GM23248 (cell line): ENCODE measurements around the gene NDEL1. TPM values are rescaled to one million over a fixed set of nuclear protein-coding genes. Genes with fewer than 3 reads are reported as not detected.

Source experiments
- DNase-seq: peaks from one replicate; pipeline ENCODE4 v3.0.0-alpha.2; 2015
- H2AFZ ChIP-seq: fragments of 200-600 bp; sonication (generic); 2 replicates; pipeline ENCODE4 v1.6.1; 2016; ENCODE audit warnings: antibody characterized with exemption
- H3F3A ChIP-seq: fragments of 200-600 bp; sonication (generic); 2 replicates; pipeline ENCODE4 v1.6.1; 2016; ENCODE audit warnings: mild to moderate bottlenecking, antibody characterized with exemption, mixed run types; ENCODE audit not compliant: insufficient read depth
- H3K27ac ChIP-seq: fragments of 200-600 bp; sonication (generic); 2 replicates; pipeline ENCODE4 v1.5.1; 2016; ENCODE audit warnings: mild to moderate bottlenecking
- H3K27me3 ChIP-seq: fragments of 200-600 bp; sonication (generic); replicated peaks from 2 replicates; pipeline ENCODE4 v1.6.1; 2016; ENCODE audit warnings: mild to moderate bottlenecking; ENCODE audit not compliant: insufficient read depth
- H3K36me3 ChIP-seq: fragments of 200-600 bp; sonication (generic); 2 replicates; pipeline ENCODE4 v1.6.1; 2016; ENCODE audit warnings: low read depth, mild to moderate bottlenecking
- H3K4me1 ChIP-seq: fragments of 200-600 bp; sonication (generic); 2 replicates; pipeline ENCODE4 v1.6.1; 2016; ENCODE audit warnings: mild to moderate bottlenecking; ENCODE audit not compliant: insufficient read depth
- H3K4me2 ChIP-seq: fragments of 200-600 bp; sonication (generic); one replicate; pipeline ENCODE4 v1.6.1; 2016; ENCODE audit warnings: mild to moderate bottlenecking; ENCODE audit not compliant: unreplicated experiment
- H3K4me3 ChIP-seq: fragments of 200-600 bp; sonication (generic); 2 replicates; pipeline ENCODE4 v1.5.1; 2016; ENCODE audit warnings: mild to moderate bottlenecking
- H3K79me2 ChIP-seq: fragments of 200-600 bp; sonication (generic); 2 replicates; pipeline ENCODE4 v1.6.1; 2016; ENCODE audit warnings: mild to moderate bottlenecking; ENCODE audit not compliant: insufficient read depth
- H3K9ac ChIP-seq: fragments of 200-600 bp; sonication (generic); 2 replicates; pipeline ENCODE4 v1.6.1; 2016; ENCODE audit warnings: mild to moderate bottlenecking
- H3K9me2 ChIP-seq: fragments of 200-600 bp; sonication (generic); 2 replicates; pipeline ENCODE4 v1.6.1; 2016; ENCODE audit warnings: mixed run types, mild to moderate bottlenecking, moderate library complexity; ENCODE audit not compliant: insufficient read depth
- H3K9me3 ChIP-seq: fragments of 200-600 bp; sonication (generic); one replicate; pipeline ENCODE4 v1.6.1; 2017; ENCODE audit warnings: low read depth
- H4K20me1 ChIP-seq: fragments of 200-600 bp; sonication (generic); 2 replicates; pipeline ENCODE4 v1.6.0; 2016; ENCODE audit not compliant: insufficient read depth
- EZH2 ChIP-seq: fragments of 200-600 bp; sonication (generic); IDR thresholded peaks from 2 replicates; pipeline ENCODE4 v1.6.1; 2018; ENCODE audit warnings: antibody characterized with exemption, mild to moderate bottlenecking; ENCODE audit not compliant: insufficient read depth, poor library complexity, severe bottlenecking
- EZH2phosphoT487 ChIP-seq: fragments of 200-600 bp; sonication (generic); IDR thresholded peaks from 2 replicates; pipeline ENCODE4 v1.6.1; 2018; ENCODE audit warnings: antibody characterized with exemption, moderate library complexity, mild to moderate bottlenecking, low read depth; ENCODE audit not compliant: insufficient read depth
- WGBS, 2 experiments: methylation state at CpG; one replicate each; pipeline ENCODE4 v1.1.6; 2015 to 2017; ENCODE audit warnings: low lambda C conversion rate in 2 of 2, low coverage in 1 of 2; ENCODE audit errors: missing lambda C conversion rate in 2 of 2; 5-methylcytosine and 5-hydroxymethylcytosine counted together
- in situ Hi-C: fragments of 300-500 bp; cut with MboI; formaldehyde crosslinking; loops from 2 replicates; pipeline ENCODE4 v1.15.0; 2020
- polyA plus RNA-seq: library from polyadenylated mRNA; unstranded; fragments of >200 nt; fragmentation: Nextera tagmentation; extraction: Ambion mirVana; gene quantifications from 2 replicates; pipeline ENCODE4 v1.2.1, GENCODE V29; 2016
- total RNA-seq: library from RNA; depleted of rRNA; stranded (reverse); fragments of >200 nt; shearing (Covaris generic); gene quantifications from 2 replicates; pipeline ENCODE4 v1.2.3, GENCODE V29; 2014

Gene NDEL1
- total and polyA plus RNA-seq, 2 experiments from 2014 or later: 74.9 to 111 TPM

GRCh38 chr17:8436169-8436843, 622 bp downstream of the NDEL1 start:
- Histone ChIP-seq H4K20me1 (peaks cover 18% of the 10 kb centered on the region; the same call in 1 of the 2 replicates), H3K79me2 (peaks cover 54% of the 10 kb centered on the region), H3K9me3 (no peaks in the 10 kb centered on the region), H2AFZ (no peak overlapping the region), H3K4me3 (peak overlapping the region; percentile 97), H3K4me1 (peaks cover 28% of the 10 kb centered on the region), H3F3A (peaks cover 30% of the 10 kb centered on the region; the same call in 1 of the 2 replicates), H3K27ac (peak overlapping the region; percentile 99), H3K9ac (peak overlapping the region; percentile 100), H3K36me3 (peaks cover 13% of the 10 kb centered on the region), H3K27me3 (no peaks in the 10 kb centered on the region), H3K4me2 (peak overlapping the region; percentile 100), H3K9me2 (no peaks in the 10 kb centered on the region)
- peak; percentile 87 for DNase-seq
- TF ChIP-seq EZH2phosphoT487 (no peak), EZH2 (no peak)
- in situ Hi-C loops: no loop called here
- 0 to 1% methylated on average over 28 to 37 of the region's 43 CpGs for WGBS, 2 experiments

DNA sequence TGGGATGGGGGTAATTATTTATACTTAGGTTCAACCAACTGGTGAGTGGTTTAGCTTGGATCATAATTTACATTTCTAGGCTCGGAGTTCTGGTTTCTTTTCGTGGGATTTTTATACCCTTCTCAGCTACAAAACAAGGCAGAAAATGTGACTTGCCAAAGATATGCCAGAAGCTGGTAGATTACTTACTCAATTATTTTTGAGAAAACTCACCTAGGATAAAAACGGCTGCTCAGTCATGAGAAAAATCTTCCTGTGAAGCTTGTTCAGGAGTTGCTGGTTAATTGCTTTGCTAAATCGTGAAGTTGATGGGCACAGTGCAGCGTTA, 1.1 kb downstream of the NDEL1 start:
- no peak for DNase-seq
- Histone ChIP-seq H3K4me2 (peak overlapping the region; percentile 100), H3F3A (peaks cover 30% of the 10 kb centered on the region; the same call in 1 of the 2 replicates), H3K36me3 (peaks cover 13% of the 10 kb centered on the region), H3K9me2 (no peaks in the 10 kb centered on the region), H3K9me3 (no peaks in the 10 kb centered on the region), H4K20me1 (peaks cover 22% of the 10 kb centered on the region; the same call in 1 of the 2 replicates), H3K9ac (peak overlapping the region; percentile 100), H3K79me2 (peaks cover 59% of the 10 kb centered on the region), H3K4me1 (peaks cover 28% of the 10 kb centered on the region), H3K4me3 (peak overlapping the region; percentile 97), H2AFZ (no peak overlapping the region), H3K27ac (peak overlapping the region; percentile 99), H3K27me3 (no peaks in the 10 kb centered on the region)
- in situ Hi-C loops: no loop called here
- WGBS, 2 experiments: 2% methylated on average over 5 of the region's 5 CpGs
- TF ChIP-seq EZH2phosphoT487: no peak
- no peak for TF ChIP-seq EZH2

DNA sequence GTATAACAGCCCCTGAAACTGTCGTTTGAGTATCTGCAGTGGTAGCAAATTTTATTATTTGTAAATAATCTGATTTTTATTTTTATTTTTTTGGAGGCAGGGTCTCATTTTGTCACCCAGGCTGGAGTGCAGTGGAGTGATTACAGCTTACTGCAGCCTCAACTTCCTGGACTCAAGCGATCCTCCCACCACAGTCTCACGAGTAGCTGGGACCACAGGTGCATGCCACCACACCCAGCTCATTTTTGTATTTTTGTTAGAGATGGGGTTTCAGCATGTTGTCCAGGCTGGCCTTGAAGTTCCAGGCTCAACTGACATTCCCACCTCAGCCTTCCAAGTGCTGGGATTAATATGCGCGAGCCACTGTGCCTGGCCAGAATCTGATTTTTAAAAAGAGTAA, 2.8 kb downstream of the NDEL1 start:
- Histone ChIP-seq H3K4me3 (peak overlapping the region; percentile 97; the same call in 1 of the 2 replicates), H3K4me1 (peaks cover 34% of the 10 kb centered on the region), H3K27me3 (no peaks in the 10 kb centered on the region), H3K36me3 (peaks cover 13% of the 10 kb centered on the region), H3F3A (0 out of 2 replicates have a peak, but pooled peaks cover 30% of the 10 kb centered on the region), H4K20me1 (peaks cover 22% of the 10 kb centered on the region; the same call in 1 of the 2 replicates), H3K9me3 (no peaks in the 10 kb centered on the region), H3K27ac (no peak overlapping the region), H3K4me2 (peak overlapping the region; percentile 100), H2AFZ (no peak overlapping the region), H3K9me2 (no peaks in the 10 kb centered on the region), H3K9ac (no peak overlapping the region), H3K79me2 (peaks cover 76% of the 10 kb centered on the region)
- 69 to 74% methylated on average over 5 of the region's 5 CpGs for WGBS, 2 experiments
- DNase-seq: no peak
- in situ Hi-C loops: no loop called here
- no peak for TF ChIP-seq EZH2phosphoT487
- TF ChIP-seq EZH2: no peak

DNA sequence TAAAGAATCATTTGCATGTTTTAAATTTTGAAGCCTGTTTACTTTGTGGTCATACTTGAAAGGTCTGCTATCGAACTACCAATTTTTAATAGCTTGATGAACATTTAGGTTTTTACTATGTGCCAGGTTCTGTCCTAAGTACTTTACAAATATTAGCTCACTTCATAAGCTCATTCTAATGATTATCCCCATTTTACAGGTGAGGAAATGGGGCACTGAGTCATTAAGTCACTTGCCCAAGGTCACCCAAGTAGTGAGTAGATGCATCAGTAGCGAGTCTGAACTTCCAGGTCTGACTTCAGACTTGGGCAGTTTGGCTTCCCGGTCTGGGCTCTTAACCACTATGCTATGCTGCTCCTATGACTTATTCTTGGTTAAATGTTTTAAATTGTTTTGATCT, 4.0 kb downstream of the NDEL1 start:
- 97% methylated on average over 3 of the region's 3 CpGs for WGBS, 2 experiments
- no peak for TF ChIP-seq EZH2
- no peak for TF ChIP-seq EZH2phosphoT487
- H2AFZ ChIP-seq: no peak overlapping the region
- no peak overlapping the region for H3K27ac ChIP-seq
- peaks cover 88% of the 10 kb centered on the region for H3K79me2 ChIP-seq
- peaks cover 29% of the 10 kb centered on the region for H4K20me1 ChIP-seq
- peaks cover 34% of the 10 kb centered on the region for H3K4me1 ChIP-seq
- DNase-seq: no peak
- peaks cover 23% of the 10 kb centered on the region for H3K36me3 ChIP-seq
- H3K27me3 ChIP-seq: no peaks in the 10 kb centered on the region
- no peaks in the 10 kb centered on the region for H3K9me2 ChIP-seq
- in situ Hi-C loops: no loop called here
- H3K9me3 ChIP-seq: no peaks in the 10 kb centered on the region
- H3F3A ChIP-seq: 0 out of 2 replicates have a peak, but pooled peaks cover 30% of the 10 kb centered on the region
- no peak overlapping the region for H3K9ac ChIP-seq
- H3K4me3 ChIP-seq: no peak overlapping the region
- H3K4me2 ChIP-seq: no peak overlapping the region
